CD4-positive, alpha-beta T cell treated with Interleukin-4 for 4 hours (primary cell): ENCODE results near the gene CDH13.

ENCODE experiments used
- DNase-seq: peaks from one replicate; pipeline ENCODE4 v3.0.0-alpha.2; 2020

Gene CDH13

GRCh38 chr16:83542491-83542890 is 915.7 kb downstream of the CDH13 start:
- DNase-seq, result no peak

GRCh38 chr16:83549316-83550182 is 922.8 kb downstream of the CDH13 start:
- DNase-seq, result no peak

GRCh38 chr16:83550183-83550569 is 923.4 kb downstream of the CDH13 start:
- DNase-seq, result no peak

GRCh38 chr16:83552228-83552627 is 925.5 kb downstream of the CDH13 start:
- no peak for DNase-seq

GRCh38 chr16:83552930-83553329 is 926.2 kb downstream of the CDH13 start:
- DNase-seq, result no peak

GRCh38 chr16:83554096-83554495 is 927.3 kb downstream of the CDH13 start:
- no peak for DNase-seq

- no peak for DNase-seq
Measured at GRCh38 chr16:83554540-83554939, 927.8 kb downstream of the CDH13 start.

GRCh38 chr16:83561876-83562275 is 935.1 kb downstream of the CDH13 start:
- DNase-seq, result no peak

GRCh38 chr16:83568345-83568744 is 941.6 kb downstream of the CDH13 start:
- DNase-seq, result no peak

GRCh38 chr16:83574388-83574787 is 947.6 kb downstream of the CDH13 start:
- no peak for DNase-seq

GRCh38 chr16:83577078-83577745 is 950.4 kb downstream of the CDH13 start:
- no peak for DNase-seq

- DNase-seq, result no peak
Measured at GRCh38 chr16:83578171-83578570, 951.4 kb downstream of the CDH13 start.

GRCh38 chr16:83579027-83579426 is 952.3 kb downstream of the CDH13 start:
- no peak for DNase-seq

GRCh38 chr16:83579436-83579835 is 952.7 kb downstream of the CDH13 start:
- DNase-seq, result no peak

- no peak for DNase-seq
Measured at GRCh38 chr16:83581082-83581481, 954.3 kb downstream of the CDH13 start.

- no peak for DNase-seq
Measured at GRCh38 chr16:83581994-83582747, 955.4 kb downstream of the CDH13 start.

- no peak for DNase-seq
Measured at GRCh38 chr16:83586036-83586435, 959.3 kb downstream of the CDH13 start.

GRCh38 chr16:83586461-83587200 is 959.9 kb downstream of the CDH13 start:
- DNase-seq, result no peak

- no peak for DNase-seq
Measured at GRCh38 chr16:83587201-83587600, 960.4 kb downstream of the CDH13 start.

- no peak for DNase-seq
Measured at GRCh38 chr16:83588070-83588469, 961.3 kb downstream of the CDH13 start.

GRCh38 chr16:83589576-83589975 is 962.8 kb downstream of the CDH13 start:
- DNase-seq, result no peak

GRCh38 chr16:83592778-83593177 is 966.0 kb downstream of the CDH13 start:
- DNase-seq, result no peak
